Keratinocyte (primary cell): ENCODE measurements around the gene NRP2.

Source experiments
- CTCF ChIP-seq, 3 experiments: IDR thresholded peaks in 1 of 3; conservative IDR thresholded peaks in 1 of 3; optimal IDR thresholded peaks in 1 of 3; 2 replicates in 2 of 3; 3 replicates in 1 of 3; pipeline versions ENCODE3 to v1.5.1; 2011; ENCODE audit warnings: low read length in 3 of 3, mild to moderate bottlenecking in 3 of 3, moderate library complexity in 2 of 3, control low read depth in 1 of 3, inconsistent platforms in 1 of 3; ENCODE audit not compliant: insufficient read depth in 2 of 3; ENCODE audit errors: extremely low read depth in 1 of 3
- EZH2 ChIP-seq: IDR thresholded peaks from one replicate; pipeline ENCODE4 v1.6.1; 2012; ENCODE audit warnings: inconsistent platforms, mild to moderate bottlenecking, low read length, moderate library complexity

DNA sequence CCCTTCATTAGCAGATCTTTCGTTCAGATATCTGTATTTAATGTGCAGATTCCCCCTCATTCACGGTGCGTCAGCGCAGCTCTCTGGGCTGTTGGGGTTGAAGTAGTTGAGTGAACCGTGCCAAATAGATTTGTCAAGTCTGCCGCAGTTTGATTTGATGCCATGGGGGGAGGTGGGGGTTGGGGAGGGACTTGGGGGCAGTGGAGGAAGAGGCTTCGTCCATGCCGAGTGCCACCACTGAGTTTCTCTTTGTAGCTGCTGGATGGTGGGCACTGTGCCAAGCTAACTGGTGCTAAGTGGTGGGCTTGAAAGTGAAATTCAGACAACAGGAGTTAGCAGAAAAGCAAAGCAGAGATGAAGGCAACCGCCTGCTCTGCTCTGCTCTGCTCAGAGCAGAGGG lies 47.9 kb downstream of the NRP2 start:
- TF ChIP-seq EZH2 = no peak
- no peak for TF ChIP-seq CTCF (optimal IDR thresholded peaks at IDR 0.05 in 1 of 3, IDR thresholded peaks at IDR 0.05 in 1 of 3, conservative IDR thresholded peaks at IDR 0.05 in 1 of 3; ENCODE audit: extremely low read depth in 1 of 3, insufficient read depth in 2 of 3, low read length in 3 of 3)
